ENCODE results near the gene SOAT1. TPM values are rescaled to one million over a fixed set of nuclear protein-coding genes. Genes with fewer than 3 reads are reported as not detected.

Gene SOAT1
- total and polyA plus RNA-seq, 8 donors, result 2.9 to 179 (median 6.6) TPM

DNA sequence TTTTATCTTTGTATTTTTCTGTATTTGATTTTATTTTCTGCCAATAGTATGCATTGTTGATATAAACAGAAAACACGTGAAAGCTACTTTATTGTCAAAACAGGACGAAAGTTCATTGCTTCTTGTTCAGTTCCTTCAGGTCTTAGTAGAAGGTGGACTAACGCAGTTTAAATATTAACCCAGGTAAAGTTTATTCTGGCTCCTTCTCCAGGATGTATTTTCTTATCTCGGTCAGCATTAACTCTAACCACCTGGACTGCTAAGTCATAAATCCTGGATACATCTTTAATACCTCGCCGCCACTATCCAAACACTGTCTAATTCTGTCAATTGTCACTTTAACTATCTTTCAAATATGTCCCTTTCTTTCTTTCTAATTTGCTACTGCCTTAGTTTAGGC, 5.7 kb upstream of the SOAT1 start:
- Histone ChIP-seq H3K36me3 (no peaks in the 10 kb centered on the region), H3K9me3 (no peaks in the 10 kb centered on the region), H3K4me1 (peaks cover 15 to 34% (median 20%) of the 10 kb centered on the region in 4 donors), H3K27ac (peak overlapping the region; percentile 64 to 77 (median 71)), H3K4me3 (no peak overlapping the region), H3K27me3 (no peaks in the 10 kb centered on the region)
- intact Hi-C loops (cut with DNase I; ENCODE audit: low total_unique reads), result no loop called here
- TF ChIP-seq EP300 (IDR thresholded peaks at IDR 0.05) (no peak), POLR2A (IDR thresholded peaks at IDR 0.05) (no peak), POLR2AphosphoS5 (IDR thresholded peaks at IDR 0.05) (peak in 1 of 3 donors; percentile 38)
- TF ChIP-seq, protein P1, sequence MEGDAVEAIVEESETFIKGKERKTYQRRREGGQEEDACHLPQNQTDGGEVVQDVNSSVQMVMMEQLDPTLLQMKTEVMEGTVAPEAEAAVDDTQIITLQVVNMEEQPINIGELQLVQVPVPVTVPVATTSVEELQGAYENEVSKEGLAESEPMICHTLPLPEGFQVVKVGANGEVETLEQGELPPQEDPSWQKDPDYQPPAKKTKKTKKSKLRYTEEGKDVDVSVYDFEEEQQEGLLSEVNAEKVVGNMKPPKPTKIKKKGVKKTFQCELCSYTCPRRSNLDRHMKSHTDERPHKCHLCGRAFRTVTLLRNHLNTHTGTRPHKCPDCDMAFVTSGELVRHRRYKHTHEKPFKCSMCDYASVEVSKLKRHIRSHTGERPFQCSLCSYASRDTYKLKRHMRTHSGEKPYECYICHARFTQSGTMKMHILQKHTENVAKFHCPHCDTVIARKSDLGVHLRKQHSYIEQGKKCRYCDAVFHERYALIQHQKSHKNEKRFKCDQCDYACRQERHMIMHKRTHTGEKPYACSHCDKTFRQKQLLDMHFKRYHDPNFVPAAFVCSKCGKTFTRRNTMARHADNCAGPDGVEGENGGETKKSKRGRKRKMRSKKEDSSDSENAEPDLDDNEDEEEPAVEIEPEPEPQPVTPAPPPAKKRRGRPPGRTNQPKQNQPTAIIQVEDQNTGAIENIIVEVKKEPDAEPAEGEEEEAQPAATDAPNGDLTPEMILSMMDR (IDR thresholded peaks at IDR 0.05), result no peak
- peak in 1 of 2 donors; percentile 84 for DNase-seq
- 30 to 53% (median 46%) methylated on average over 6 of the region's 6 CpGs for WGBS, 5 donors

DNA sequence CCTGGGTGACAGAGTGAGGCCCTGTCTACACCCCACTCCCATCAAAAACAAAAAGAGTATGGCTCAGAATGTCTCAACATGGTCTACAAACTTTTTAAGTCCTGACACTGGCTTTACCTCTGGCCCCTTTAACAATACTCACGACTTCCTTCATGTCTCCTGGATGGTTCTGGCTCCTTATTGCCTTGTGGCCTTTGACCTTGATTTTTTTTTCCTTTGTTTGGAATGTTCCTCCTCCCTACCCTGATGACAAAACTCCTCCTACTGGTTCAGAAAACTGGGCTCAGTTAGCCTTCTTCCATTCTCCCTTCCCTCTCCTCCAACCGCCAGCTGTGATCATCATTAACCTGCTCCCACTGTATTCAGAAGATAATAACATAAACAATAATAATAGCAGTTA, 4.6 kb upstream of the SOAT1 start:
- H3K4me1 ChIP-seq, result peaks cover 20 to 40% (median 25%) of the 10 kb centered on the region in 4 donors
- H3K27ac ChIP-seq, result peak overlapping the region in 4 of 5 donors; percentile 13 to 62 (median 28)

DNA sequence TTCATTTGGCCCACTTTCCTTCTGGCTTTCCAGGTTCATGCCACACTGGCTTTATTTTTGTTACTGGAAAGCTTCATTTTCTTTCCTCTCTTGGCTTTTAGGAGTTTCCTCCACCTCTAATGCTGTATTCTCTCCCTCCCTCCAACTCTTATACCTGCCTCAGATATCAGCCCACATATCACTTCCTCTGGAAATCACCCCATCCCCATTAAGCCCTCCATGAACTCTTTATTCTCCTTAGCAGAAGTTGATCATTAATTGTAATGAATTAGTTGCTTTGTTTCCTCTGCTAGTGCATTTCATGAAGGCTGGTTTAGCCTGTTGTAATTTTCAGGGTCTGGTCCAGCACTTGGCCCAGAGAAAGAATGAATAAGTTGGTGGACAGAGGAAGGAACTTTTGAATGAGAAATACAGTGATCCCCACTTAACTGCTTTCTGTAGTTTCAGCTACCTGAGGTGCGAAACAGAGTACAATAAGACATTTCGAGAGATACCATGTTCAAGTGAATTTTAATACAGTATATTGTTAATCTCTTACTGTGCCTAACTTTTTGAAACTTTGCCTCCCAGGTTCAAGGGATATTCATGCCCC, 1.7 kb downstream of the SOAT1 start:
- H3K27ac ChIP-seq, result peak overlapping the region in 4 of 5 donors; percentile 92 to 97 (median 96)
- no peak for TF ChIP-seq EP300 (IDR thresholded peaks at IDR 0.05)
- no peak for TF ChIP-seq POLR2A (IDR thresholded peaks at IDR 0.05)
- TF ChIP-seq POLR2AphosphoS5 (IDR thresholded peaks at IDR 0.05), result no peak
- TF ChIP-seq, protein P1 (IDR thresholded peaks at IDR 0.05), result no peak
- DNase-seq, result no peak
- intact Hi-C loops (cut with DNase I; ENCODE audit: low total_unique reads), result loop anchor here (10.0 kb wide), 1 partner anchor 70 kb away; the partner anchor contains the start of gene AXDND1
- no peaks in the 10 kb centered on the region for H3K27me3 ChIP-seq
- no peaks in the 10 kb centered on the region for H3K36me3 ChIP-seq
- 83 to 97% (median 94%) methylated on average over 2 of the region's 2 CpGs for WGBS, 5 donors
- H3K4me3 ChIP-seq, result peak overlapping the region in 3 of 4 donors; percentile 70 to 82 (median 77)
- H3K9me3 ChIP-seq, result no peaks in the 10 kb centered on the region
- peaks cover 26 to 66% (median 41%) of the 10 kb centered on the region in 4 donors for H3K4me1 ChIP-seq

More for the DNA sequence above, 4.6 kb upstream of the SOAT1 start:
- Histone ChIP-seq H3K4me3 (no peak overlapping the region), H3K27me3 (no peaks in the 10 kb centered on the region), H3K36me3 (no peaks in the 10 kb centered on the region), H3K9me3 (no peaks in the 10 kb centered on the region)
- intact Hi-C loops (cut with DNase I; ENCODE audit: low total_unique reads), result no loop called here
- no peak for DNase-seq
- WGBS, 5 donors, result 41 to 62% (median 58%) methylated on average over 2 of the region's 2 CpGs
- TF ChIP-seq POLR2A (IDR thresholded peaks at IDR 0.05) (no peak), EP300 (IDR thresholded peaks at IDR 0.05) (no peak), POLR2AphosphoS5 (IDR thresholded peaks at IDR 0.05) (no peak)
- TF ChIP-seq, protein P1 (IDR thresholded peaks at IDR 0.05), result no peak

DNA sequence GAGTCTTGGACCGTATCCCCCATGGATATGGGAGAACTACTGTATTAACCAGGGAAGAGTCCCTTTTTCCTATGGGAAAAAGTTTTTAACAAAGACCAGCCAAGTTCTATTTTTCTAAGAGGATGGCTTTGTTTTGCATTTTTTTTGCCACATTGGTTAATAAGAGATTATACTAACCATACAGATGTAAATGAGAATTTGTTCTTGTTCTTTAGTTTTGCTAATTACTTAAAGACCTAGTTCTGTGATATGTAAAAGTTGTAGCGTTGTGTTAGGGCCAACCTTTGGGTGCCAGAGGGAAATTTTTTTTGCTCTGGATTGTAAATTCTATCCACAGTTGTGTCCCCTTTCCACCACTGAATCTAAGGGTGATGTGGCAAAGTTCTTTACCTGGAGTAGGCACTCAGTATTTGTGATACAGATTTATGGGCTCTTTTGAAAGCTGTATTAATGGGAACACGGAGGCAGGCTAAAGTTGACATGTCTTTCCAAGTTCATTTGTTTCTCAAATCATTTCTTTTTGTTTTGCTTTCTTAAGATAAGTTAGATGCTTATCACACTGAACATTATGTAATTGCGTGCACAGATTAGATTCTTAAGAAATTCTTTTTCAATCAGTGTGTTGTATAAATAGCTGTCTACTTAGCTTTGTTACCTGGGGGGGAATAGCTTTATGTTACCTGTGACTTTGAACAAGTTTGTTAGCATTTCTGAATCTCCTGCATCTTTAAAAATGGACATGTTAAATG, 2.9 kb downstream of the SOAT1 start:
- DNase-seq, result no peak
- no peaks in the 10 kb centered on the region for H3K27me3 ChIP-seq
- TF ChIP-seq POLR2AphosphoS5 (IDR thresholded peaks at IDR 0.05) (no peak), EP300 (IDR thresholded peaks at IDR 0.05) (no peak), POLR2A (IDR thresholded peaks at IDR 0.05) (no peak)
- TF ChIP-seq, protein P1 (IDR thresholded peaks at IDR 0.05), result no peak
- peak overlapping the region in 2 of 5 donors; percentile 5 to 16 for H3K27ac ChIP-seq
- intact Hi-C loops (cut with DNase I; ENCODE audit: low total_unique reads), result loop anchor here (10.0 kb wide), 1 partner anchor 68 kb away; the partner anchor contains the start of gene AXDND1
- no peaks in the 10 kb centered on the region for H3K36me3 ChIP-seq
- H3K9me3 ChIP-seq, result no peaks in the 10 kb centered on the region
- H3K4me3 ChIP-seq, result no peak overlapping the region
- WGBS, 5 donors, result 47 to 69% (median 64%) methylated on average over 4 of the region's 4 CpGs
- H3K4me1 ChIP-seq, result peaks cover 26 to 66% (median 43%) of the 10 kb centered on the region in 4 donors

Measured in stomach (tissue), 9 donors.